ENCODE results near the gene MEN1. TPM values are rescaled to one million over a fixed set of nuclear protein-coding genes. Genes with fewer than 3 reads are reported as not detected.

MEN1 gene
- polyA plus RNA-seq, 1 donor (not counting 4 experiments of a cell fraction or from before 2014, with no cell fraction given), result 14.2 TPM

DNA sequence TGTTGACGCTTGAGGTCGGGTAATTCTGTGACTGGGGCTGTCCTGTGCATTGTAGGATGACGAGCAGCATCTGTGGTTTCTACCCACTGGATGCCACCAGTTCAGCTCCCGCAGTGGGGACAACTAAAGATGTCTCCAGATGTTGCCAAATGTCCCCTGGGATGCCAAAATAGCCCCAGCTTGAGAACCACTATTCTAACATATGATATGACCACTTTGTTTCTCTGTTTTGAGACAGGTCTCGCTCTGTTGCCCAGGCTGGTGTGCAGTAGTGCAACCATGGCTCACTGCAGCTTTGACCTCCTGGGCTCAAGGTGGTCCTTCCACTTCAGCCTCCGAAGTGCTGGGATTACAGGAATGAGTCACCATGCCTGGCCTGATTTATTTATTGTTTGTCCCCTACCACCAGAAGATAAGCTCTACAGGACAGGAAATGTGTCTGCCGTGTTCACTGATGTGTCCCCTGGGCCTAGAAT lies 4.4 kb upstream of the MEN1 start:
- FAIRE-seq, result no peak
- Histone ChIP-seq H3K4me2 (ENCODE audit: control insufficient read depth, extremely low read depth, insufficient read depth, low read depth, low read length) (no peak overlapping the region), H4K20me1 (ENCODE audit: control insufficient read depth, extremely low read depth, insufficient read depth, low read length) (no peaks in the 10 kb centered on the region), H2AFZ (ENCODE audit: control insufficient read depth, low read length) (no peak overlapping the region), H3K4me1 (ENCODE audit: control insufficient read depth, extremely low read depth, insufficient read depth, low read length) (peaks cover 3% of the 10 kb centered on the region), H3K36me3 (ENCODE audit: control insufficient read depth in 2 of 2, extremely low read depth in 1 of 2, insufficient read depth in 2 of 2, low read length in 2 of 2) (no peaks in the 10 kb centered on the region), H3K4me3 (ENCODE audit: control insufficient read depth in 2 of 3, extremely low read depth in 1 of 3, insufficient read depth in 2 of 3, low read depth in 1 of 3, low read length in 3 of 3) (no peak overlapping the region), H3K9me1 (ENCODE audit: control insufficient read depth, extremely low read depth, insufficient read depth, low read length) (no peaks in the 10 kb centered on the region), H3K79me2 (ENCODE audit: control insufficient read depth, insufficient read depth, low read length) (no peaks in the 10 kb centered on the region), H3K27ac (ENCODE audit: control insufficient read depth, insufficient read depth, low read length) (no peak overlapping the region), H3K9ac (ENCODE audit: control insufficient read depth, extremely low read depth, insufficient read depth, low read length) (no peak overlapping the region), H3K27me3 (ENCODE audit: control insufficient read depth, extremely low read depth, insufficient read depth, low read length) (no peaks in the 10 kb centered on the region), H3K9me3 (ENCODE audit: control insufficient read depth, low read depth, low read length) (no peaks in the 10 kb centered on the region)
- TF ChIP-seq, protein P1, sequence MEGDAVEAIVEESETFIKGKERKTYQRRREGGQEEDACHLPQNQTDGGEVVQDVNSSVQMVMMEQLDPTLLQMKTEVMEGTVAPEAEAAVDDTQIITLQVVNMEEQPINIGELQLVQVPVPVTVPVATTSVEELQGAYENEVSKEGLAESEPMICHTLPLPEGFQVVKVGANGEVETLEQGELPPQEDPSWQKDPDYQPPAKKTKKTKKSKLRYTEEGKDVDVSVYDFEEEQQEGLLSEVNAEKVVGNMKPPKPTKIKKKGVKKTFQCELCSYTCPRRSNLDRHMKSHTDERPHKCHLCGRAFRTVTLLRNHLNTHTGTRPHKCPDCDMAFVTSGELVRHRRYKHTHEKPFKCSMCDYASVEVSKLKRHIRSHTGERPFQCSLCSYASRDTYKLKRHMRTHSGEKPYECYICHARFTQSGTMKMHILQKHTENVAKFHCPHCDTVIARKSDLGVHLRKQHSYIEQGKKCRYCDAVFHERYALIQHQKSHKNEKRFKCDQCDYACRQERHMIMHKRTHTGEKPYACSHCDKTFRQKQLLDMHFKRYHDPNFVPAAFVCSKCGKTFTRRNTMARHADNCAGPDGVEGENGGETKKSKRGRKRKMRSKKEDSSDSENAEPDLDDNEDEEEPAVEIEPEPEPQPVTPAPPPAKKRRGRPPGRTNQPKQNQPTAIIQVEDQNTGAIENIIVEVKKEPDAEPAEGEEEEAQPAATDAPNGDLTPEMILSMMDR (optimal IDR thresholded peaks at IDR 0.05 in 1 of 3, IDR thresholded peaks at IDR 0.05 in 1 of 3, conservative IDR thresholded peaks at IDR 0.05 in 1 of 3; ENCODE audit: extremely low read depth in 1 of 3, insufficient read depth in 2 of 3, low read length in 3 of 3), result no peak
- no peak for TF ChIP-seq EZH2 (IDR thresholded peaks at IDR 0.05; ENCODE audit: low read length)
- dilution Hi-C loops (cut with MboI; ENCODE audit: extremely low pct_ligation_motif_present, low sequenced_read_pairs), result no loop called here
- no peak for DNase-seq (ENCODE audit: low read depth, low spot score)

DNA sequence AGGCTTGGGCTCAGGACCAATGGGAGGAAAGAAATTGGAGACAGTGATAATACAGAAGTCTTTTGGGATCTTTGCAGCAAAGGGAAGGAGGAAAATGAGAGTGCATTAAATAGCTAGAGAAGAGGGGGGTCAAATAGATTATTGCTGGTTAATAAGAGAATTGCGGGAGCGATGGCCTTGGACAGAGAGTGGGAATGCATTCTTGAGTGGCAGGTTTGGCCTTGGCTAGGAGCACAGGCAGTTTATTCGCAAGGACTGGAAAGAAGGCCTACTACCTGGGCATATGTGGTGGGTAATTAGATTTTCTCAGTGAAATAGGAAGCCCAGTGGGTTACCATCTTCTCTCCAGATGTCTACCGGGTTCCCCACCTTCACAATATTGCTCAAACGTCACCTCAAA lies 3.5 kb upstream of the MEN1 start:
- Histone ChIP-seq H4K20me1 (ENCODE audit: control insufficient read depth, extremely low read depth, insufficient read depth, low read length) (no peaks in the 10 kb centered on the region), H3K4me3 (ENCODE audit: control insufficient read depth in 2 of 3, extremely low read depth in 1 of 3, insufficient read depth in 2 of 3, low read depth in 1 of 3, low read length in 3 of 3) (no peak overlapping the region), H3K9me3 (ENCODE audit: control insufficient read depth, low read depth, low read length) (no peaks in the 10 kb centered on the region), H3K4me2 (ENCODE audit: control insufficient read depth, extremely low read depth, insufficient read depth, low read depth, low read length) (no peak overlapping the region), H3K9me1 (ENCODE audit: control insufficient read depth, extremely low read depth, insufficient read depth, low read length) (no peaks in the 10 kb centered on the region), H3K27me3 (ENCODE audit: control insufficient read depth, extremely low read depth, insufficient read depth, low read length) (no peaks in the 10 kb centered on the region), H3K4me1 (ENCODE audit: control insufficient read depth, extremely low read depth, insufficient read depth, low read length) (peaks cover 9% of the 10 kb centered on the region), H3K79me2 (ENCODE audit: control insufficient read depth, insufficient read depth, low read length) (peaks cover 4% of the 10 kb centered on the region), H3K9ac (ENCODE audit: control insufficient read depth, extremely low read depth, insufficient read depth, low read length) (no peak overlapping the region), H3K36me3 (ENCODE audit: control insufficient read depth in 2 of 2, extremely low read depth in 1 of 2, insufficient read depth in 2 of 2, low read length in 2 of 2) (no peaks in the 10 kb centered on the region), H2AFZ (ENCODE audit: control insufficient read depth, low read length) (no peak overlapping the region), H3K27ac (ENCODE audit: control insufficient read depth, insufficient read depth, low read length) (no peak overlapping the region)
- TF ChIP-seq EZH2 (IDR thresholded peaks at IDR 0.05; ENCODE audit: low read length), result no peak
- TF ChIP-seq, protein P1 (optimal IDR thresholded peaks at IDR 0.05 in 1 of 3, IDR thresholded peaks at IDR 0.05 in 1 of 3, conservative IDR thresholded peaks at IDR 0.05 in 1 of 3; ENCODE audit: extremely low read depth in 1 of 3, insufficient read depth in 2 of 3, low read length in 3 of 3), result no peak
- no peak for DNase-seq (ENCODE audit: low read depth, low spot score)
- no peak for FAIRE-seq
- dilution Hi-C loops (cut with MboI; ENCODE audit: extremely low pct_ligation_motif_present, low sequenced_read_pairs), result no loop called here

All from keratinocyte (primary cell).